GM13977 (cell line): ENCODE measurements around the gene GMPR2.

ENCODE experiments used
- DNase-seq: peaks from one replicate; pipeline ENCODE4 v3.0.0; 2012; ENCODE audit warnings: low spot score
- in situ Hi-C: fragments of 300-500 bp; cut with MboI; formaldehyde crosslinking; loops from one replicate; pipeline ENCODE4 v1.12.0; 2022; ENCODE audit warnings: low sequenced_read_pairs, low pct_unique_long_range_greater_than_20kb, mixed read lengths, inconsistent platforms; ENCODE audit not compliant: unreplicated experiment
- TF ChIP-seq, protein P1 (sequence below): IDR thresholded peaks from 2 replicates; pipeline ENCODE4 v1.5.1; 2012; ENCODE audit warnings: mild to moderate bottlenecking, control low read depth; ENCODE audit not compliant: insufficient read depth; ENCODE audit errors: extremely low read depth, missing control alignments

Gene GMPR2

DNA sequence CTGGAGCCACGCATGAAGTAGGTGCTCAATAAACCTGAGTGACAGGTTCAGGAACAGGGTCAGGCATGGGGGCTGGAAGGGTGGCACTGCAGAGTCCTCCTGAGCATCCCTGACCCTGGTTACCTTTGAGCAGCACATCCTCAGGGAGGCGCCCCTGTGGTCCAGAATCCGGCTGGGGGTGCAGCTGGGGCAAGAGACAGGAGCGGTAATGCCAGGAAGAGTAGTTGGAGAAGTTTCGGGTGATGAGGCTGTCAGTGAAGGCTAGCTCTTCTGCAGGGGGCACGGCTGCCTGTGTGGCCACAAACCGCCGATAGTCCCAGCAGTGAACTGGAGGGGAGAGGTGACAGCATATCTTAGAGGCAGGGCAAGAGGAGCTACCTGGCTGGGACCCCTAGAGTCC, 36.6 kb downstream of the GMPR2 start:
- in situ Hi-C loops = no loop called here
- DNase-seq = no peak
- TF ChIP-seq, protein P1, sequence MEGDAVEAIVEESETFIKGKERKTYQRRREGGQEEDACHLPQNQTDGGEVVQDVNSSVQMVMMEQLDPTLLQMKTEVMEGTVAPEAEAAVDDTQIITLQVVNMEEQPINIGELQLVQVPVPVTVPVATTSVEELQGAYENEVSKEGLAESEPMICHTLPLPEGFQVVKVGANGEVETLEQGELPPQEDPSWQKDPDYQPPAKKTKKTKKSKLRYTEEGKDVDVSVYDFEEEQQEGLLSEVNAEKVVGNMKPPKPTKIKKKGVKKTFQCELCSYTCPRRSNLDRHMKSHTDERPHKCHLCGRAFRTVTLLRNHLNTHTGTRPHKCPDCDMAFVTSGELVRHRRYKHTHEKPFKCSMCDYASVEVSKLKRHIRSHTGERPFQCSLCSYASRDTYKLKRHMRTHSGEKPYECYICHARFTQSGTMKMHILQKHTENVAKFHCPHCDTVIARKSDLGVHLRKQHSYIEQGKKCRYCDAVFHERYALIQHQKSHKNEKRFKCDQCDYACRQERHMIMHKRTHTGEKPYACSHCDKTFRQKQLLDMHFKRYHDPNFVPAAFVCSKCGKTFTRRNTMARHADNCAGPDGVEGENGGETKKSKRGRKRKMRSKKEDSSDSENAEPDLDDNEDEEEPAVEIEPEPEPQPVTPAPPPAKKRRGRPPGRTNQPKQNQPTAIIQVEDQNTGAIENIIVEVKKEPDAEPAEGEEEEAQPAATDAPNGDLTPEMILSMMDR = no peak

DNA sequence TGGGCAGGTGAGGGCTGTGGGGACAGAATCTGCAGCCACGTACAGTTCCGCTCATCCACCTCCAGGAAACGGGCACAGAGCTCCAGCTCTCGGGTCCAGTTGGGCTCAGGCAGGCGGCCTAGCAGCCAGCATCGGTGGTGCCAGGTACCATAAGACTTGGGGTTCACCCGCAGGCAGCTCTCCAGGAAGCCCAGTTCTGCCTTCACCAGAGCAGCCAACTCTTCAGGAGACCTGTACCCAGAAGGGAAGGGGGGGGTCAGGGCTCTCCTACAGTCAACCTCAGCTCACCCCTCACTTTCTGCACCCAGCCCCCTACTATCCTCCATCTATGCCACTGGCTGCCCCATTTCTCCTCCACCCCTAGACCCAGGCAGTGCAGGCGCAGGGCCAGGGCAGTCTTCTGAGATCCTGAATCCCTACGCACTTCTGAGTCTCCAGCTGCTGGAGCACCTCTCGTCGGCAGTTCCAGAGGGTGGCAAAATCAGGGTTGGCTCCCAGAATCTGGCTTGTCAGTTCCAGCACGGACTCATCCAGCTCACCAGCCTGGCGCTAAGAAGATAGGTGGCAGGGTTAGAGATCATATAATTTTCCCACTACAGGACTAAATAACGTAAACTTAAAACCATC, 37.3 kb downstream of the GMPR2 start:
- DNase-seq = no peak
- in situ Hi-C loops = no loop called here

DNA sequence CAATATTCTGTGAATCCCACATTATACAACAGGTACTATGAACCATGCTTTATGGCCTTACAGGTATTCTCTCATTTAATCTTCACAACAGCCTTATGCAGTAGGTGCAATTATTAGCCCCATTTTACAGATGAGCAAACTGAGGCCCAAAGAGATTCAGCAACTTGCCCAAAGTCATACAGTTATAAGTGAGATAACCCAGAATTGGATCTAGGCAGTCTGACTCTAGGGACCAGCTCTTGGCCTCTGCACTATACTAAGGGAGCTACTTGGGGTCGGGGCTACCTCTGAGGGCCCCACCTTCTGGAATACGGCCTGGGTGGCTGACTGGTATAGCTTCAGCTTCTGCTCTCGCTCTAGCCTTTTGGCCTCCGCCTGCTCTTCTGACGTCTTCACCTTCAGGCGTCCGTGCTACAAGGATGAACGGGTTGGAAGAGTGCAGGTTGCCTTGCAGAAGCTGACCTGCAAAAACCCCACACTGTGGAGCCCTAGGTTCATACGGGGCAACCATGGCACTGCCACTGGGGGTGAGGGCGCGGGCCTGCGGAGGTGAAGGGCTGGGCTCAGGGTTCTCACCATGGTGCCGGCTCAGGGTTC, 37.9 kb downstream of the GMPR2 start:
- TF ChIP-seq, protein P1 = no peak
- in situ Hi-C loops = no loop called here
- no peak for DNase-seq

More for the DNA sequence above, 37.3 kb downstream of the GMPR2 start:
- TF ChIP-seq, protein P1 = no peak

DNA sequence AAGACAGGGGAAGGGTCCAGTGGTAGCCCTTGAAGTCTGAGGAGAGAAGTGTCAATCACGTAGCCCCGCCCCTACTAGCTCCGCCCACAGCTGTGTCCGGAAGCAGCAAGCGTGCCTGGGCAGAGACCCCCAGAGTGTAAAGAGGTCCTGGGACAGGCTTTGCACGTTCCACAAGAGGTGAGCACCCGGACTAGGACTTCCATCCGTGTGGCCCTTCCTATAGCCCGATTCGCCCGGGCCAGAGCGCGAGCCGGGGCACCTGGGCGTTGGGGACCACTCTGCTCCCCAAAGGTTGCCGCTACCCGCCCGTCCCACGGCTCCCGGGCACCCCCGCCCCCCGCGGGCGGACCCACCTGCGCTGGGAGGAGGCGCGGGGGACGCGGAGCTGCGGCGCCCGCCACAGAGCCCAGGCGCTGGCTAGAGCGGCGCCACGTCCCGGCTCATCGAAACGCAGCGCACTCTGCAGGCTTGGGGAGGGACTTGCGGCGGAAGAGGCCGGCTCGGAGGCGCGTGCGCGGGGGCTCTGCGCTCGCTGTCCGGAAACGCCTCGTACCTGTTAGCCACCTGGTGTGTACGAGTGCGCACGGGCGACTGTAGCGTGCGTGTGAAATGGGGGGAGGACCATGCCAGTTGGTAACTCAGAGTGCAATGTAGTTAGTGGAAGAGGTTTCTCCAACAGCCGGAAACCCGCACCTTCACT, 38.6 kb downstream of the GMPR2 start, which contains the start of gene RABGGTA:
TSS of gene RABGGTA (minus strand) at position 464 of the 700 bp plus-strand sequence. CDS start 482 bp downstream, outside the sequence.
- DNase-seq = peak; percentile 97
- TF ChIP-seq, protein P1 = peak; percentile 96
- in situ Hi-C loops = no loop called here

DNA sequence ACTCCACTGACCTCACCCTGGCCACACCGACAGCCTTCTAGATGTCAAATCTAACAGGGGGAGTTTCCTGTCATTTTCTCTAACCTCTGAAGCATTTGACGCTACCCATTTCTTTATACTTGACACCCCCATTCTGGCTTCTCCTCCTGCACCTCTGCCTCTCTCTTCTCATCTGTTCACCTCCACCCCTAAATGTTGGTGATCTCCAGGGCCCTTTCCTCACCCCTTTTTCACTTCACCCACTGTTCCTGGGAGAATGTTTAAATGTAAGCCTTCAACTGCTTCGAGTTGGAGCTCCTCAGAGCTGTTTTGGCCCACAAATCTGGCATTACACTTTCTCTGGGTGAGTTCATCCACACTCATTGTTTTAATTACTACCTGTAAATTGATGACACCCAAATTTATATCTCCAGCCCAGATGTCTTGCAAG, 39.1 kb downstream of the GMPR2 start:
- TF ChIP-seq, protein P1 = no peak
- DNase-seq = no peak
- in situ Hi-C loops = no loop called here

DNA sequence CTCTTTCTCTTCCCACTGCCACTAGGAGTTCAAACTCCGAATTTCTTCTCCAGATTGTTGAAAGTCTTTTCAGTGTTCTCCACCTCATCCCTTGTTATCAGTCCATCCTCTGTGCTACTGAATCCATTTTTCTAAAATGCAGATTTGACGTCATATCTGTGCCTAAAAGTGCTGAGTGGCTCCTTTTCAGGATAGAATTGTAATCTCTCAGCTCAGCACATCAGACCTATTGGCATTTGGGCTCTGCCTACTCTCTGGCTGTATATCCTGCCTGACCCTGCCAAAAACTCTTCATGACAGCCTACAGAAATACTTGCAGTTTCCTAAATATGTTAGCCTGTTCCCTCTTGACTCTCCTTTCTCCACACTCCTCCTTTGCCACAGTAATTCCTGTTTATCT, 39.7 kb downstream of the GMPR2 start:
- no peak for DNase-seq
- TF ChIP-seq, protein P1 = no peak
- in situ Hi-C loops = no loop called here
